ENCODE data around the gene LUM. TPM values are rescaled to one million over a fixed set of nuclear protein-coding genes. Genes with fewer than 3 reads are reported as not detected.
A peak's percentile ranks its signal among the peaks of the same experiment; 100 is the strongest.

The LUM gene
- total and polyA plus RNA-seq, 2 donors (not counting 1 experiment from before 2014, with no cell fraction given), result 217 to 577 TPM

DNA sequence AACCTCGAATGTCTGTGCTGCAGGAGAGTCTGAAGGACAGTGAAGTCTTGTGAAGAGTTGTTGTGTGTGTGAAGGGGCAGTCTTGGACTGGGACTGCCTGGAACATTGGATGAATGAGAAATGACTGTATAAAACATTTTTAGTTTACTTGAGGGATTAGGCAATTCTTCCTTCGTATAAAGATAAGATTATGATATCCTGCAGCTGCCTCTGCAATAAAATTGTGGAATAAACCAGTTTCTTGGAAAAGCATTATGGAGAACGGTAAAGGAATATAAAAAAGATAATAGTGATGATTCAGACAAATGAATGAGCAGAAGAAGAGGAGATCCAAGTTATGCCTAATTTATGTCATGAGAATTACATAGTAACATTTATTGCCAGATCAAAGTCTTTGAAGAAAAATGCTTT, 30.9 kb upstream of the LUM start:
- Histone ChIP-seq H4K20me1 (ENCODE audit: control insufficient read depth, extremely low read depth, insufficient read depth, low read length) (no peaks in the 10 kb centered on the region), H2AFZ (ENCODE audit: low read length) (no peak overlapping the region), H3K27ac (ENCODE audit: insufficient read depth, low read length) (peak overlapping the region; percentile 1), H3K9me3 (ENCODE audit: control insufficient read depth, insufficient read depth, low read depth, low read length) (no peaks in the 10 kb centered on the region), H3K79me2 (ENCODE audit: control insufficient read depth, insufficient read depth, low read length) (no peaks in the 10 kb centered on the region), H3K4me2 (ENCODE audit: extremely low read depth, insufficient read depth, low read length) (no peak overlapping the region), H3K36me3 (ENCODE audit: control insufficient read depth, insufficient read depth, low read length) (peaks cover 3% of the 10 kb centered on the region), H3K4me1 (ENCODE audit: control insufficient read depth, extremely low read depth, insufficient read depth, low read length) (peaks cover 31% of the 10 kb centered on the region), H3K27me3 (ENCODE audit: control insufficient read depth, insufficient read depth, low read length) (no peaks in the 10 kb centered on the region), H3K9ac (ENCODE audit: insufficient read depth, low read length) (no peak overlapping the region), H3K4me3 (replicated peaks in 1 of 4; ENCODE audit: control extremely low read depth in 1 of 4, insufficient read depth in 1 of 4, low read depth in 3 of 4, low read length in 4 of 4) (no peak overlapping the region)
- DNase-seq (ENCODE audit: low read depth in 2 of 2), result peak; percentile 65 to 87
- TF ChIP-seq EZH2 (IDR thresholded peaks at IDR 0.05; ENCODE audit: low read length, missing control alignments) (no peak), CTCF (conservative IDR thresholded peaks at IDR 0.05 in 1 of 2, IDR thresholded peaks at IDR 0.05 in 1 of 2; ENCODE audit: low read depth in 1 of 2, low read length in 2 of 2) (no peak)

GRCh38 chr12:91140026-91140931, 29.0 kb upstream of the LUM start:
- Histone ChIP-seq H3K79me2 (ENCODE audit: control insufficient read depth, insufficient read depth, low read length) (no peaks in the 10 kb centered on the region), H3K4me2 (ENCODE audit: extremely low read depth, insufficient read depth, low read length) (peak overlapping the region; percentile 73), H3K4me3 (replicated peaks in 1 of 4; ENCODE audit: control extremely low read depth in 1 of 4, insufficient read depth in 1 of 4, low read depth in 3 of 4, low read length in 4 of 4) (peak overlapping the region in 1 of 4 experiments; percentile 6), H3K9ac (ENCODE audit: insufficient read depth, low read length) (no peak overlapping the region), H3K4me1 (ENCODE audit: control insufficient read depth, extremely low read depth, insufficient read depth, low read length) (peaks cover 31% of the 10 kb centered on the region), H3K36me3 (ENCODE audit: control insufficient read depth, insufficient read depth, low read length) (peaks cover 2% of the 10 kb centered on the region), H3K27ac (ENCODE audit: insufficient read depth, low read length) (peak overlapping the region; percentile 76), H2AFZ (ENCODE audit: low read length) (no peak overlapping the region), H3K27me3 (ENCODE audit: control insufficient read depth, insufficient read depth, low read length) (no peaks in the 10 kb centered on the region), H3K9me3 (ENCODE audit: control insufficient read depth, insufficient read depth, low read depth, low read length) (no peaks in the 10 kb centered on the region), H4K20me1 (ENCODE audit: control insufficient read depth, extremely low read depth, insufficient read depth, low read length) (no peaks in the 10 kb centered on the region)
- TF ChIP-seq EZH2 (IDR thresholded peaks at IDR 0.05; ENCODE audit: low read length, missing control alignments), result no peak
- TF ChIP-seq CTCF (conservative IDR thresholded peaks at IDR 0.05 in 1 of 2, IDR thresholded peaks at IDR 0.05 in 1 of 2; ENCODE audit: low read depth in 1 of 2, low read length in 2 of 2), result no peak
- DNase-seq (ENCODE audit: low read depth in 2 of 2), result peak; percentile 87 to 99

DNA sequence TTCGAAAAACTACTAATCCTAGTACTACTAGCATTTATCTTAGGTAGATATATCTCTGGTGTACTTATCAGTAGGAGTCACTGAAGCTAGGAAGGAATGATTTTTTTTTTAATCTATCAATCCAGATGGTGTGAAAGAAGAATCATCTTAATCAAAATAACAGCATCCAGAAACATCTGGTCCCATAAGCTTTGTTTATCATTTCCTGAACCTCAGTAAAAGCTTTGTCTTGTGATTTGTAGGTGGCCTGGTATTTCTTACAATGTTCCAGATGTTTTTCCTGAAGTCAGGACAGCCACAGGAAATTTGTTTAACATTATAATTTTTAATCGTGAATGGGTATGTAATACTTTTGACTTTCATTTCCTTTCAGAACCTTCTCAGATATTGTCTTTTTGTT, 28.0 kb upstream of the LUM start:
- no peak overlapping the region for H2AFZ ChIP-seq (ENCODE audit: low read length)
- H4K20me1 ChIP-seq (ENCODE audit: control insufficient read depth, extremely low read depth, insufficient read depth, low read length), result no peaks in the 10 kb centered on the region
- H3K36me3 ChIP-seq (ENCODE audit: control insufficient read depth, insufficient read depth, low read length), result no peaks in the 10 kb centered on the region
- no peaks in the 10 kb centered on the region for H3K9me3 ChIP-seq (ENCODE audit: control insufficient read depth, insufficient read depth, low read depth, low read length)
- peak overlapping the region; percentile 73 for H3K4me2 ChIP-seq (ENCODE audit: extremely low read depth, insufficient read depth, low read length)
- H3K79me2 ChIP-seq (ENCODE audit: control insufficient read depth, insufficient read depth, low read length), result no peaks in the 10 kb centered on the region
- H3K27ac ChIP-seq (ENCODE audit: insufficient read depth, low read length), result peak overlapping the region; percentile 19
- H3K27me3 ChIP-seq (ENCODE audit: control insufficient read depth, insufficient read depth, low read length), result no peaks in the 10 kb centered on the region
- peak in 1 of 2 donors; percentile 40 for DNase-seq (ENCODE audit: low read depth in 2 of 2)
- no peak overlapping the region for H3K9ac ChIP-seq (ENCODE audit: insufficient read depth, low read length)
- TF ChIP-seq CTCF (conservative IDR thresholded peaks at IDR 0.05 in 1 of 2, IDR thresholded peaks at IDR 0.05 in 1 of 2; ENCODE audit: low read depth in 1 of 2, low read length in 2 of 2) (no peak), EZH2 (IDR thresholded peaks at IDR 0.05; ENCODE audit: low read length, missing control alignments) (no peak)
- peaks cover 32% of the 10 kb centered on the region for H3K4me1 ChIP-seq (ENCODE audit: control insufficient read depth, extremely low read depth, insufficient read depth, low read length)
- H3K4me3 ChIP-seq (replicated peaks in 1 of 4; ENCODE audit: control extremely low read depth in 1 of 4, insufficient read depth in 1 of 4, low read depth in 3 of 4, low read length in 4 of 4), result peak overlapping the region in 1 of 4 experiments; percentile 3

All from fibroblast of lung (primary cell).